ENCODE data around the gene RBM7.

Gene RBM7, protein sequence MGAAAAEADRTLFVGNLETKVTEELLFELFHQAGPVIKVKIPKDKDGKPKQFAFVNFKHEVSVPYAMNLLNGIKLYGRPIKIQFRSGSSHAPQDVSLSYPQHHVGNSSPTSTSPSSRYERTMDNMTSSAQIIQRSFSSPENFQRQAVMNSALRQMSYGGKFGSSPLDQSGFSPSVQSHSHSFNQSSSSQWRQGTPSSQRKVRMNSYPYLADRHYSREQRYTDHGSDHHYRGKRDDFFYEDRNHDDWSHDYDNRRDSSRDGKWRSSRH

DNA sequence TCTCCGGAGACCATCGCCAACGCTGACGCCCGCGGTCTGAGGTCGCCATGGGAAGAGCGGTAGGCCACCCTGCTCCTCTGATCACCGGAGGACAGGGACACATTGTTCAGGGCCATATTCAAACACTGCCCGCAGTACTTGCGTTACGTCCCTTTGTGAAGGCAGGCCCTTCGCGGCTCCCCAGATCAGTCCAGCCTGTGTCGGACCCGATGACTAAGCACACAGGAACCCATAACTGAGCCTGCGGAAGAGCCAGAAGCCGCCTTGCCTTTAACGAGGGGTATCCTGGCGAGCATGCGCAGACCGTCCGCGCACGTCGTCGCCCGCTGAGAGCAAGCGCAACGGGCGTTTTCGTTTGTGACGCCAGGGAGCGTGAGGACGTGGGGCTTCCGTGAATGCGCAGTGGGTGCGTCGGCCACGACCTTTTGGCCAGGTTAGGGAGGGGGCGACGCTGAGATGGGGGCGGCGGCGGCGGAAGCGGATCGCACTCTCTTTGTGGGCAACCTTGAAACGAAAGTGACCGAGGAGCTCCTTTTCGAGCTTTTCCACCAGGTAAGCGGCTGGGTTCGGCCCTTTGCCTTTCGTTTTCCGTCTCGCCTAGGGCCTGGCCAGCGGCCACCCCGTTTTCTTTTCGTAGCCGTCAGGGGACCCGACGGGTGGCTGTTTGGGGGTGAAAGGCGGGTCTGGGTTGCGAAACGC lies at the start of gene RBM7, which contains the start of gene C11orf71:
TSS of gene RBM7 (plus strand) at position 451 of the 699 bp plus-strand sequence. CDS start at position 457, 6 bp downstream.
TSS of gene C11orf71 (minus strand) at position 296 of the 699 bp plus-strand sequence. CDS start at position 116, 180 bp downstream.
- DNase-seq (ENCODE audit: low read depth in 3 of 3, low spot score in 1 of 3) = peak; percentile 95 to 96 (median 95)

DNA sequence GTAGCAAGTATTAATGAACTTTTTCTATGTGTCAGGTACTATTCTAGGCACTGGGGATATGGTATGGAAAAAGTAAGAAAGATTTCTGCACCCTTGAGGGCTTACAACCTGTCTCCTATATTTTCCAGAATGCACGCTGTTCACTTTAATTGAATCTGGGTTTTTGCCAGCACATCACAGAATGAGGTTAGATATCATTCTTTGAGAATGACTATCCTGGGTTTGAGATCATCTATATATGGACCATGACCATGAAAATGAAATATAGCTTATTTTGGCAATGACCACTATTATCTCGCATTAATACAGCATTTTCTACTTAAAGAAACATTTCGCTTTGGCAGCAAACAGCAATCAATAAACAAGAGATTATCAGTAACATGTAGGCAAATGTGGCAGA lies 47.0 kb upstream of the RBM7 start:
- no peak for DNase-seq (ENCODE audit: low read depth in 3 of 3, low spot score in 1 of 3)

DNA sequence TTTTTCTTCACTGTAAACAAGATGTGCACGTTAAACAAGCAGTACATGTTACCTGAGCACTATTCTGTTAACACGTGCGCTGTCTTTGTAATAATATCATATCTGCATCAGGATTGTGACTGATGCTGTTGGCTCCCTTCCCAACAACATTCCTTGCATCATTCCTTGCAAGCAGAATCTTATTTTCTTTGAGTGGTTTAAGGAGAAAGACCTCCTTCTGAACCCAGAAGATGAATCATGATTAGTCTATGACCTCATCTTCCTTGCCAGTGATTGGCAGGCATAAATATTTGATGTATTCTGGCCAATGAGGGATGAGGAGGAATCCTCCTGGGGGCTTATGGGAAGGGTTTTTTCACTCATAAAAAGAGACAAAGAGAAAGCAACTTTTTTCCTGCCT lies 46.4 kb upstream of the RBM7 start:
- no peak for DNase-seq (ENCODE audit: low read depth in 3 of 3, low spot score in 1 of 3)

DNA sequence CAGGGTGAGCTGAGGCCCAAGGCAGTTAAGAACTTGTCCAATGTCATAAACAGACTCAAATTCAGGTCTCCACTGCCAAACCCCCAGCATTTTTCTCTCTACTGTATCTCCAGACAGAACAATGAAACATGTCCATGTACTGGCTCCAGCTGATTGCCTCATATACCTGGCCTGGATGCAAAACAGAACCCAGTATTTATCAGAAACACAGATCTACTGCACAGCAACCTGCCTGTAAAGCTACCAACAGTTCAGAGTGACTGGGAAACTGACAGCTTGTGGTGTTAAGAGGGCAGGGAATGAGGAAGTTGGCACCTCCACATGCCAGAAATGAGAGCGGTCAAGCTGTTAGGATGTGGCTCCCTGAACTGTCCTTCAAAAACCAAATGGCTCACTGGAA lies 41.8 kb upstream of the RBM7 start:
- DNase-seq (ENCODE audit: low read depth in 3 of 3, low spot score in 1 of 3) = no peak

DNA sequence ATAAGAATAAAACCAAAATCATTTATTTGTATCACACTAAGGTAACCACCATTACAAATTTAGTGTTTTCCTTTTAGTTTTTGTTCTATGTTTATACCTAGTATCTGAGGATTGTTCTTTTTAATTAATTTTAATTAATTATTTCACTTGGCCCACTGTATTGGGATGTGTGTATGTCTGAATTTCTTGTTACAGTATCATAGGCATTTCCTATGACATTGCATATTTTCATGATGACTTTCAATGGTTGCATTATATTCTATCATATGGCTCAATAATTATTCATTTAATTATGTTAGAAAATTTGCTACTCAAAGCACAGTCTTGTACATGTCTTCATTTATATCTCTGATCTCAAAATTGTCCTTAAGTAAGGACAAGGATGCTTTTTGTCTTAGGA lies 41.1 kb upstream of the RBM7 start:
- no peak for DNase-seq (ENCODE audit: low read depth in 3 of 3, low spot score in 1 of 3)

DNA sequence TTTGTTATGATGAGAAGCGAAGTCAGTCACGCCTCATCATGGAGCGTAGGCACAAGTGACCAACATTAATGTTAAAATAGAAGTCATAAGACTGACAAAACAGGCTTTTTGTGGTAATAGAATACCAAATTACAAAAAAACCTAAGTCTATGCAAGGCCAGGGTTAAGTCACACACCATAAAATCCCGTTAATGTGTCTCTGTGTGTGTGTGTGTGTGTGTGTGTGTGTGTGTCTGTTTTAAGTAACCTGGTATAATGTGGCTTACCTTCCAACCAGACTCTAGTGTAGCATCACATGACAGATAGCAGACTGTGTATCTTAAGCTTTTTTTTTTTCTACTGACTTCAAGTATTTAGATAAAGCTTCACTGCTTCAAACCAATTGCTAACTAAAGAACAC lies 38.1 kb upstream of the RBM7 start:
- no peak for DNase-seq (ENCODE audit: low read depth in 3 of 3, low spot score in 1 of 3)

DNA sequence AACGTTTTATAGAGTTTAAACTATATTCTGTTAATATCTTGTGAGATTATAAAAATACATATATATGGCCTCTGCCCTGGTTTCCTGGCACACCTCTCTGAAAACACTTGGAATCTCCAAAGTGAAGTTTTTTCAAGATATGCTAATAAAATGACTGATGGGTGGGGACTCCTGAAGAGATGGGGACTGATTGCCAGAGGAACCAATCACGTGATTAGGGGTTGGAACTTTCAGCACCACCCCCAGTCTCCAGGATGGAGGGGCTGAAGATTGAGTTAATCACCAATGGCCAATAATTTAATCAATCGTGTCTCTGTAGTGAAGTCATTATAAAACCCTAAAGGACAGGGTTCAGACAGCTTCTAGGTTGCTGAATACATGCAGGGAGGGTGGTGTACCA lies 37.5 kb upstream of the RBM7 start:
- no peak for DNase-seq (ENCODE audit: low read depth in 3 of 3, low spot score in 1 of 3)

DNA sequence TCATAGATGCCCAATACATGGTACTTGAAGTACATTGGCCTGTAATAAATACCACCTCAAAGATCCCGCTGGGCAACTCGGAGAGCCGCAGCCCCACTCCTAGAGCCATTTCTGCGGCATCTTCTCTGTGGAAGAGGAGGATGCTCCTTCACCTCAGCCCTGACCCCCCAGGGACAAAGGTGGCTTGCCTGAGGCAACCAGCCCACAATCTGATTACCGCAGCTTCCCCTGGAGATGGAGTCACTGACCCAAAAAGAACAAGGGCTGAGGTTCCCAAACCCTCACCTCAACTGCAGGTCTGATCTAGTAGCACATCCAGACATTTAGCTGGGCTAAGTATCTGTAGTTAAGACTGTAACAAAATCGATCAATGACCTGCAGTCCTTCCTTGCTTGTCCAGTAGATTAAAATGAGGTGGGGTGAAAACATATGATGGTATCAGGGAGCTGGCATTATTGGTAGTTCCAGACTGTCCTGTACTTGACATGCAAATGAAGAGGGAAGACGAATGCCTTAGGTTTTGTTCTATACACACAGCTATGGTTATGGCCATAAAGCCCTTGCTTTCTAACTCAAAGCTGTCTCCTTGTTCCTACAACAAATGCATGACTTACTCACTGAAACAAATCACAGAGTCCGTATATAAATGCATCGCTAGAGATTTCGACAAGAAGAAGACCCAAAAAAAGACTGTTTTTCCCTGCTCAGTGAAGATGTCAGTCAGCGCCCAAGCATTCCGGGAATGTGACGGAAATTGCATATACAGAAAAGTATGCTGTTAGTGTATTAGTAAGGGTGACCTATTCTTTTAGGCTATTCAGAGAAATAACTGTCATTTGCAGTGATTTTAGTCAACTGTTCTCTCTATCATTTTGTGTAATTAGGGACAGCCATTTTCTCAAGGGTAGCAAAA lies 33.9 kb upstream of the RBM7 start:
- DNase-seq (ENCODE audit: low read depth in 3 of 3, low spot score in 1 of 3) = no peak

DNA sequence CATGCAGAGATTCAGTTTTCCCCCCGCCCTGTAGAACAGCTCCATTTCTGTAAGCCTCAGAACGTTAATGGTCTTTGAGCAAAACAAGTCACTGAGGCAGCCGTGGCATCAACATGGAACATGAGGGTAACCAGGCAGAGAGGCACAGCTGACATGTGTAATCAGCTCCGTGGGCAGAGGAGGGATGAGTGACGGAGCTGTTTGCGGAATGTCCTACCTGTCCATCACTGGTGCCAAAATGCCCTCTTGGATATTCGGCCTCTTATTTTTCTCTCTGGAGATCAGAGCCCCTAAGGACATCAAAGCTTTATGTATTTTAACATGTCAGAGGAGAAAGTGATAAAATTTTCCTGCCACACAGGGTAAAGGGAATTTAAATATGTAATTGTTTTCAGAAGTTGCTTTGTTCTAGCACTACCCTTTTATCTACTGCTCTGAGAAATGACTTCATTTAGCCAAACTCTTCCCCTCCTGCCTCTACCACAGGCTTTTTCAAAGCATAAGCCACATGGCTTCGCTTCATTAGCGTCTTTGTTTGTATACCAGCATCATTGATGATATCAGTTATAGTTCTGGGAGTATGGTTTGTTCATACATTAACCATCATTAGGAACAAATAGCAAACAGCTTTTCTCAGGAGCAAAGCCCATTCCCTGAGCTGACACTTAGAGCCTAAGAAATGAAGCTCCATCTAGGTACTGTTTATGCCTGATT lies 33.1 kb upstream of the RBM7 start:
- no peak for DNase-seq (ENCODE audit: low read depth in 3 of 3, low spot score in 1 of 3)

DNA sequence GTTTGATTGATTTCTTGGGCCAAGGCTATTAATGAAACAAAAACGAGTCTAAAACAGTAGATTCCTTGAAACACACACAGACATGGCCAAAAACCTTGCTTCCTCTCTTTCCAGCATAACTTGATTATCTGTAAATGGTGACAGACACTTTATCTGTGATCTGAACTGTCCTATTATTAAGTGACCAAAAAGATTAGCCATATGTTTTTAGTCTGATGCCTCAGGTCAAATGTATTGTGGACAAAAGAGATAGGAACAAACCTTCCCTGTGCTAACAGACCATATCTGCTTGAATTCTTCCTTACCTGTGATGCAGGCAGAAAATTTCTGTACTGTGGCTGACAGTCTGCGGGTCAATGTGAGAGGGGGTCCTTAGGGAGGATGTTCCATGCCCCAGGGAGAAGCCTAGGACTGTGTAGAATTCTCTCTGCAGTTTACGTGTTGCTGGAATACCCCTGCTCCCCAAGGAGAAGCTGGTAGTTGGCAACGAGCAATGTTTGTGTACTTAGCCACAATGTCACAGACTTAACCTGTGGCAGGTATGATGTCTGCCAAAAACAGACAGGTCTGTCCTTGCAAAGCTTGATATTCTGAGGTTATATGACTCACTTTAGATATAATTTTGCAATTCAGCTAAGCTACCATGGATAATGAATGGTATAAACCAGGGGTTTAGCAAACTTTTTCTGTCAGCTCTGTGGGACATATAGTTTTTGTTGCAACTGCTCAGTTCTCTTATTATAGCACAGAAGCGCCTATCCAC lies 31.4 kb upstream of the RBM7 start:
- DNase-seq (ENCODE audit: low read depth in 3 of 3, low spot score in 1 of 3) = no peak

DNA sequence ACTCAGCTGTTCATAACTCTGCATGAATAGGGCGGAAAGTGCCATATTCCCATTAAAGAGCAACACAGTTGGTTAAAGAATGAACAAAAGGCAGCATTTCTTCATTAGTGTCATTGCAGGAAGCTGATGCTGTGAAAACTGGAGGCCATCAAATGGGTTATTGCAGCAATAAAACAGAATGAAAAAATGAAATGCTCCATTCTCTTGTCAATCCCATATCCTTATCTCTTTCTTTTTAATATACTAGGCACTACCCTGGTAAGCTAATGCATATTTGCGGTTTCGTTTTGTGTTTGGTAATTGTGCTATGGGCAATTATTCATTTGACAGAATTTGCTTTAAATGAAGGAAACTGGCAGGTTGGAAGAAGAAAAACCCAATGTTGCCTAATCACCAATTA lies 25.4 kb upstream of the RBM7 start:
- DNase-seq (ENCODE audit: low read depth in 3 of 3, low spot score in 1 of 3) = no peak

DNA sequence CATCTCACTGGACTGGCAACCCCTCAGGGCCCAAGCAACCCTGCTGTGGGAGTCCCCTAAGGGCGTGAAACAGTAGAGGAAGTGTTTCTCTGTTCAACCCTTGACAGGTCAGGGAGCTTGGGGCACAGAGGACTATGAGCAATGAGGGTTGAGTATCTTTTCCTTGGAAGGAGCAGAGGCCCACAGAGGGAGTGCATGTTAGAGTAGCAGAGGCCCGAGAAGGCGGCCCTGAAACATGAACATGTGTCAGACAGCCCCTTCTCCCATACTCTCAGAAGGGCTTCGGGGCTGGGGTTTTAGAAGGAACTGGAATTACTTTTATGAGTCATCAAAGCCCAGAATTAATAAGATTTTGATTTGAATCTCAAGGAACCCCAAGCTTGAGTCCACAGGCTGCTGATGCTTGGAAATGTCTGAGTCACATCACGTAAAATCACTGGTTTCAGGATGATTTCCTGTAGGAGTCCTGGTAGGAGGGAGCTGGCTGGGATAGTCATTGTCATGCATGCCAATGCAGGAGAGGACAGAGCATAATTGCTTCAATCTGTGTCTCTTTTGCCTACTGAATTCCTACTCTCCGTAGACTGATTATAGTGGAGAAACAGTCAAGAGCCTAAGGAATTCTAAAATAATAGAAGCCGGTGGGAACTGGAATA lies 22.7 kb upstream of the RBM7 start:
- DNase-seq (ENCODE audit: low read depth in 3 of 3, low spot score in 1 of 3) = no peak

DNA sequence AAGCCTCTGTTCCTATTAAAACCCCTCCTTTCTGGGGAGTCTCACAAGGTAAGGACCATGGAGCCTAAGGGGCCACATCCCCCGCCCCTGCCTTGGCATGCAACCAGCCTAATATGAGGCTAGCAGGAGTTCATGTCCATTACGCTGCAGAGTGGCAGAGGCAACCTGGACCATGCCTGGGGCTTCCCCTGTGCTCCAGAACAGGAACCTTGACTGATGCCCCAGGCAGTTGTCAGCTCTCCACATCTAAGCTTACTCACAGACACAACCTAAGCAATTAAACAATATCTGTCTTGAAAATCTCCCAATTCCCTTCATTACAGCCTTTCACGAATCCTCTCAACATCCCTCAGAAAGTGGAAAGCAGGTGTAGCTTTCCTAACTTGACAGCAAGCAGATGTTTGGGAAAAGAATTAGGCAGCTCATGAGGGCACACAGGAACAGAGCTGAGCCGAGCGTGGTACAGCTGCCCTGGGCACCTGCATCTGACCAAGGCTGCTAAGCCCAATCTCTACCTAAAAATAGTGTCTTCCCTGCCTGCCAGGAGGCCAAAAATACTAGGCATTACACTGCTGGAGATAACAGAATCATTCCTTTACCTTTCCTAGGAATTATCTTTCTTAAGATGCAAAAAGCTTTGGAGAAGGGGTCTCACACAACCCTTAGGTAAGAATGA lies 20.9 kb upstream of the RBM7 start:
- no peak for DNase-seq (ENCODE audit: low read depth in 3 of 3, low spot score in 1 of 3)

DNA sequence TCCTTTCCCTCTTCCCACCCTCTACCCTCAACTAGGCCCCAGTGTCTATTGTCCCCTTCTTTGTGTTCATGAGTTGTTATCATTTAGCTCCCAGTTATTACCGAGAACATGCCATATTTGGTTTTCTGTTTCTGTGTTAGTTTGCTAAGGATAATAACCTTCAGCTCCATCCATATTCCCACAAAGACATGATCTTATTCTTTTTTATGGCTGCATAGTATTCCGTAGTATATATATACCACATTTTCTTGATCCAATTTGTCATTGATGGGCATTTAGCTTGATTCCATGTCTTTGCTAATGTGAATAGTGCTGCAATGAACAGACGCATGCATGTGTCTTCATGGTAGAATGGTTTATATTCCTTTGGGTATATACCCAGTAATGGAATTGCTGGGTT lies 18.0 kb upstream of the RBM7 start:
- no peak for DNase-seq (ENCODE audit: low read depth in 3 of 3, low spot score in 1 of 3)

DNA sequence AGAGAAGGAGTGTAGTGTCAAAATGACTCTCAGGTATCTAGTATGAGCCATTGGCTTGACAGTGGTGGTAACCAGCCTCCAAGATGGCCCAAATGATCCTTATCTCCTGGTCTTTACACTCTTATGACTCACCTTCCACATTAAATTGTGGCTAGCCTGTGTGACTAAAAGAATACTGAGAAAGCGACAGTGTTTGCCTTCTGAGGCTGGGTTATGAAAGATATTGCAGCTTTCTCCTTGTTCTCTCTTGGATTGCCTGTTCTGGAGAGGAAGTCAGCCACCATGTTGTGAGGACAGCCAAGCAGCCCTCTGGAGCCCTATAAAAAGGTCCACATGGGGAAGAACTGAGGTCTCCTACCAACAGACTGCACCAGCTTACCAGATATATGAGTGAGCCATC lies 16.0 kb upstream of the RBM7 start:
- no peak for DNase-seq (ENCODE audit: low read depth in 3 of 3, low spot score in 1 of 3)

DNA sequence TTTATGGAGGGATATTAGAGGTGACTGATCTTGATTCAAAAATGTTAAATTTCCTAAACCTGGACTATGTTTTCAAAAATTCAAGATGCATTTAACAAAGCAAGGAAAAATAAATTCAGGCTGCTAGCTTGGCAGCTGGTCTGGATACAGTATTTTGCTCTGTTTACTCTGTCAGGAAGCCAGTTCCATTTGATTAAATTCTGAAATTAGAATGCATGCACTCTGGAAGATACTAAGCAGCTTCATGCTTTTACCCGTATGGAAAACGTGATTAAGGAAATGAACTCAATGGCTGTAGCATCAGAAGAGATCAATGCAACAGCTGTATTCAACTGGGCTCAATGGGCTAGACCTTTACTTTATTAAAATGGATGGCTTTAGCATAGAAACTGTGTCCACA lies 14.3 kb upstream of the RBM7 start:
- no peak for DNase-seq (ENCODE audit: low read depth in 3 of 3, low spot score in 1 of 3)

DNA sequence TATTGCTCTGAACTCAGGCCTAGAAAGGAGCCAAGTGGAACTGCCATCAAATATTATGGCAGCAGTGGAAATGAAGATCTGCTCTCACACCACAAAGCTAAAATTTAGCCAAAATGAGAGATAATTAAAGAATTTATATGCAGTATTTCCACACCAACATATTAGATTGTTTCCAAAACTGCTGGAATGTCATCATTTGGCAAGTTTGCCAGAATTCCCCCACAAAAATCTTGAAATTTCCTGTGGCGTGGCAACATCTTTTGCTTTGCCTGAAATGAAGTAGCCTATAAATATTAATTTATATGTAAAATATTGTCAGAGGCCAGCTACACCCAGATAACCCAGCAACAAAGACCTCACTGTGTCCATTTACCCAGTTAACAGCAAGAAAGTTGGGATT lies 13.9 kb upstream of the RBM7 start:
- no peak for DNase-seq (ENCODE audit: low read depth in 3 of 3, low spot score in 1 of 3)

DNA sequence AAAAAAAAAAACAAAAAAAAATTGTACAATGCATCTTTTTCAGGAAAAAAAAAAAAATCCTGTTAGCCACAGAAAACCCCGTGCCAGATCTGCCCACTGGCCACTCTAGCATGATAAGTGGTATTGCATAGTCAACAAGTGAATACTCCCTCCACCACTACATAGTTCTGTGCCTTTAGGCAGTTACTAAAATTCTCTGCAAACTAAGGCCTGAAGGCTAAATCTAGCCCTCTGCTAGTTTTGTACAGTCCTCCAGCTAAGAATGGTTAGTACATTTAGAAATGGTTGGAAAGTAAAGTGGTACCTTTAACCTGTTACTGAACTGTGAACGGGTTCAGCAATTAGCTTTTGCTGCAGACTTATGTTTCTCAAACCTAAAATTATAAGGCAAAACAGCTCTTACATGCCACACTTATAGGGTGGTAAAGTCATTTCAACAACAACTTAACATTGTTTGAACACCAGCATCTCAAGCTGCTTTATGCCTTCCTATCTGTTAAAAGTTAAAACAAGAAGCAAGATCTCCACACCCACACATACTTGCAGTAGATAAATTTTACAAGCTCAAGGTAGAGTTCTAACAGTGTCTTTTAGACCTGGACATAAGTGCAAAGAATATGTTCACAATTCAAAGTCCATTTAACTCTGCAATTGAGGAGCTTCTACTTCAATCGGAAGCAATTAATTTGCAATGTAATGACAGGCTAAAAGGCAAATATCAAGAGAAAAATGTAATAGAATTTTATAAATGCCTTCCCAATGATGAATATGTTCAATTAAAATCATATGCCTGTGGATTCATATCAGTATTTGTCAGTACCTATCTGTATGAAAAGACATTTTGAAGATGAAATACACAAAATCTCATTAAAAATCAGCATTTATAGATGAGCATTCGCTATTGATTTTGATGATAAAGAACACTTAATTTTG lies 7.5 kb upstream of the RBM7 start:
- no peak for DNase-seq (ENCODE audit: low read depth in 3 of 3, low spot score in 1 of 3)

Measured in stimulated activated CD4-positive, alpha-beta T cell treated with anti-CD3 and anti-CD28 coated beads, TNF-alpha, amount 100 ng/mL, for 1 hour (primary cell).